OCI-LY1 (cell line): ENCODE measurements around the gene FRMD4A.

Experiments
- H2AFZ ChIP-seq: fragments of 200-600 bp; sonication (generic), shearing (Covaris generic); 2 replicates; pipeline ENCODE4 v1.6.0; 2014; ENCODE audit warnings: antibody characterized with exemption, mild to moderate bottlenecking, low read length
- H3F3A ChIP-seq: fragments of 200-600 bp; sonication (generic), shearing (Covaris generic); 2 replicates; pipeline ENCODE4 v1.6.0; 2014; ENCODE audit warnings: mild to moderate bottlenecking, antibody characterized with exemption, low read length, moderate library complexity; ENCODE audit not compliant: insufficient read depth
- H3K27ac ChIP-seq: fragments of 200-600 bp; sonication (generic); 2 replicates; pipeline ENCODE4 v1.5.1; 2014; ENCODE audit warnings: low read length, mixed run types, mild to moderate bottlenecking, low read depth; ENCODE audit not compliant: poor library complexity, severe bottlenecking
- H3K27me3 ChIP-seq: fragments of 200-600 bp; sonication (generic); 2 replicates; pipeline ENCODE4 v1.6.0; 2014; ENCODE audit warnings: antibody characterized with exemption, mild to moderate bottlenecking, low read length, moderate library complexity; ENCODE audit not compliant: insufficient read depth
- H3K36me3 ChIP-seq: fragments of 200-600 bp; sonication (generic); 2 replicates; pipeline ENCODE4 v1.6.1; 2014; ENCODE audit warnings: mild to moderate bottlenecking, antibody characterized with exemption, low read length, moderate library complexity, mixed read lengths; ENCODE audit not compliant: insufficient read depth
- H3K4me1 ChIP-seq: fragments of 200-600 bp; sonication (generic); 2 replicates; pipeline ENCODE4 v1.5.1; 2014; ENCODE audit warnings: mild to moderate bottlenecking, low read length, moderate library complexity; ENCODE audit not compliant: insufficient read depth, severe bottlenecking
- H3K4me2 ChIP-seq: fragments of 200-600 bp; sonication (generic), shearing (Covaris generic); 2 replicates; pipeline ENCODE4 v1.6.1; 2014; ENCODE audit warnings: low read length
- H3K4me3 ChIP-seq: fragments of 200-600 bp; sonication (generic); 2 replicates; pipeline ENCODE4 v1.5.1; 2014; ENCODE audit warnings: low read length, low read depth, mild to moderate bottlenecking, mixed read lengths; ENCODE audit not compliant: poor library complexity, severe bottlenecking
- H3K79me2 ChIP-seq: fragments of 200-600 bp; shearing (Covaris generic); 2 replicates; pipeline ENCODE4 v1.6.1; 2016; ENCODE audit warnings: mixed run types, low read length, mixed read lengths; ENCODE audit not compliant: insufficient read depth
- H3K9ac ChIP-seq: fragments of 200-600 bp; sonication (generic), shearing (Covaris generic); 2 replicates; pipeline ENCODE4 v1.6.1; 2014; ENCODE audit warnings: mild to moderate bottlenecking, low read length, mixed read lengths
- H3K9me2 ChIP-seq: fragments of 200-600 bp; sonication (generic), shearing (Covaris generic); 2 replicates; pipeline ENCODE4 v1.6.1; 2014; ENCODE audit warnings: low read depth, mild to moderate bottlenecking, low read length, mixed read lengths
- H3K9me3 ChIP-seq: fragments of 200-600 bp; shearing (Covaris generic); 2 replicates; pipeline ENCODE4 v1.6.1; 2014; ENCODE audit warnings: low read length, mixed read lengths
- H4K20me1 ChIP-seq: fragments of 200-600 bp; sonication (generic), shearing (Covaris generic); 2 replicates; pipeline ENCODE4 v1.6.0; 2016; ENCODE audit warnings: mild to moderate bottlenecking, low read length; ENCODE audit not compliant: insufficient read depth
- EZH2 ChIP-seq: fragments of 200-600 bp; sonication (generic), shearing (Covaris generic); IDR thresholded peaks from 2 replicates; pipeline ENCODE4 v1.8.0; 2017; ENCODE audit warnings: borderline replicate concordance, mixed run types, mild to moderate bottlenecking, antibody characterized with exemption, low read length, moderate library complexity, mixed read lengths
- TF ChIP-seq, protein P1 (sequence below): fragments of 200-600 bp; sonication (generic), shearing (Covaris generic); IDR thresholded peaks from 2 replicates; pipeline ENCODE4 v1.5.1; 2017; ENCODE audit warnings: mild to moderate bottlenecking, antibody characterized with exemption, low read length, moderate library complexity, mixed read lengths

Gene FRMD4A

DNA sequence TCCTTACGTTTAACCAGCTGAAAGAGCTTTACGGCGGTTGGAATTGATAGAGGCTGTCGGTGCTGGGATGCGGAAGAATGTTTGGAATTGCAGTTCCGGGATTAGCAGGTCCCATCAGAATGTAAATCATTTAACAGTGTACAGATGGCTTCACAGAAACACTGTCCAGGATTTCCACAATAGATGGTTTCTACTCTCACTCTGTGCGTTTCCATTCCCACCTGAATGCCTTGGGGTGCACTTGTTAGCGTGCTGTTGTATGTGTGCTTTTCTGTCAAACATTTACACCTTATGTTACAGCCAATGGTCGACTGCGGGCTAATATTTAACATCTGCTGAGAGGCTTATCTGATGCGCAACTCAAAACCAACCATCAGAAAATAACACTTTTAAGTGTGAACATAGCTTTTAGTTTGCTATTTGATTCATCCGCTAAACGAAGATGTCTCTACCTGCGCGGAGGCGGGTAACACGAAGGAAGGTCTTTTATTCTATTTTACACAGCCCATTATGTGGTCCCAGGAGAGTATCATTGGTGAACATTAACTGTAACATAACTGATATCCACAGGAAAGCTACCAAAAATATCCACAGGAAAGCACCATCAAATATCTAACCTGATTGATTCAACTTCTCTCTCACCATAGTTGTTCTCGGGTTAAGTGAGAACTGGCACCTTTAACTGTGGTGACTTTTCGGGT is 564.9 kb downstream of the FRMD4A start:
- H3K4me1 ChIP-seq: no peaks in the 10 kb centered on the region
- H3K27ac ChIP-seq: no peak overlapping the region
- H4K20me1 ChIP-seq: no peaks in the 10 kb centered on the region
- H3K4me3 ChIP-seq: no peak overlapping the region
- no peak overlapping the region for H3K4me2 ChIP-seq
- no peaks in the 10 kb centered on the region for H3K36me3 ChIP-seq
- no peaks in the 10 kb centered on the region for H3K9me2 ChIP-seq
- no peaks in the 10 kb centered on the region for H3K27me3 ChIP-seq
- H3K9me3 ChIP-seq: no peaks in the 10 kb centered on the region
- no peaks in the 10 kb centered on the region for H3K79me2 ChIP-seq
- no peaks in the 10 kb centered on the region for H3F3A ChIP-seq
- TF ChIP-seq, protein P1, sequence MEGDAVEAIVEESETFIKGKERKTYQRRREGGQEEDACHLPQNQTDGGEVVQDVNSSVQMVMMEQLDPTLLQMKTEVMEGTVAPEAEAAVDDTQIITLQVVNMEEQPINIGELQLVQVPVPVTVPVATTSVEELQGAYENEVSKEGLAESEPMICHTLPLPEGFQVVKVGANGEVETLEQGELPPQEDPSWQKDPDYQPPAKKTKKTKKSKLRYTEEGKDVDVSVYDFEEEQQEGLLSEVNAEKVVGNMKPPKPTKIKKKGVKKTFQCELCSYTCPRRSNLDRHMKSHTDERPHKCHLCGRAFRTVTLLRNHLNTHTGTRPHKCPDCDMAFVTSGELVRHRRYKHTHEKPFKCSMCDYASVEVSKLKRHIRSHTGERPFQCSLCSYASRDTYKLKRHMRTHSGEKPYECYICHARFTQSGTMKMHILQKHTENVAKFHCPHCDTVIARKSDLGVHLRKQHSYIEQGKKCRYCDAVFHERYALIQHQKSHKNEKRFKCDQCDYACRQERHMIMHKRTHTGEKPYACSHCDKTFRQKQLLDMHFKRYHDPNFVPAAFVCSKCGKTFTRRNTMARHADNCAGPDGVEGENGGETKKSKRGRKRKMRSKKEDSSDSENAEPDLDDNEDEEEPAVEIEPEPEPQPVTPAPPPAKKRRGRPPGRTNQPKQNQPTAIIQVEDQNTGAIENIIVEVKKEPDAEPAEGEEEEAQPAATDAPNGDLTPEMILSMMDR: no peak
- TF ChIP-seq EZH2: no peak
- no peak overlapping the region for H3K9ac ChIP-seq
- no peak overlapping the region for H2AFZ ChIP-seq

DNA sequence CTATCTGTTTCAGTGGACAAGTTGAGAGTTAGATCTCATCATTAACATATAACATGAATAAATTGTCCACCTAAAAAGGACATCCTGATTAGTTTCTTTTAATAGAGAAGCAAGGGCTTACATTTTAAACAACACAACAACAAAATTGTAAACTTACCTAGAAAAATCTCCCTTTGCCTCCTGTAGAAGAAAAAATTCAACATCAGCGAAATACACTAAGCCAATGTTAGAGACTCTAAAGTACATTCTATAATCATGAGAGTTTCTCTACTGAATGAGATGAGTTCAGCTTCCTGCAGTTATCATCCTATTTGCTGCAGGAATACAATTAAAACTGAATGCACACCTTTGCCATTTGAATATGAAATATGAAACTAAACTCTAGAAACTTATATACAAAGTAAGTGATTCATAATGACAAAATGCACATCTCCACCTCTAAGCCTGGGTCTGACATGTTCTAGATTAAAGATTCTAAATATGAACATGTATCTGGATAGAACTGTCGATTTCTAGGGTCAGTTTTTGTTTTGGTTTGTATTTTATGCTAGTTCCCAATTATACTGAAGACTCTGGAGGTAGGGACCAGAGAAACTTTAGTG is 569.1 kb downstream of the FRMD4A start:
- no peak overlapping the region for H3K4me2 ChIP-seq
- H3K9me3 ChIP-seq: no peaks in the 10 kb centered on the region
- no peaks in the 10 kb centered on the region for H3K9me2 ChIP-seq
- no peaks in the 10 kb centered on the region for H3K4me1 ChIP-seq
- H3K27me3 ChIP-seq: no peaks in the 10 kb centered on the region
- no peak for TF ChIP-seq EZH2
- TF ChIP-seq, protein P1: no peak
- no peaks in the 10 kb centered on the region for H3F3A ChIP-seq
- H2AFZ ChIP-seq: no peak overlapping the region
- no peaks in the 10 kb centered on the region for H3K36me3 ChIP-seq
- H4K20me1 ChIP-seq: no peaks in the 10 kb centered on the region
- H3K79me2 ChIP-seq: no peaks in the 10 kb centered on the region
- no peak overlapping the region for H3K27ac ChIP-seq
- no peak overlapping the region for H3K4me3 ChIP-seq
- H3K9ac ChIP-seq: no peak overlapping the region

DNA sequence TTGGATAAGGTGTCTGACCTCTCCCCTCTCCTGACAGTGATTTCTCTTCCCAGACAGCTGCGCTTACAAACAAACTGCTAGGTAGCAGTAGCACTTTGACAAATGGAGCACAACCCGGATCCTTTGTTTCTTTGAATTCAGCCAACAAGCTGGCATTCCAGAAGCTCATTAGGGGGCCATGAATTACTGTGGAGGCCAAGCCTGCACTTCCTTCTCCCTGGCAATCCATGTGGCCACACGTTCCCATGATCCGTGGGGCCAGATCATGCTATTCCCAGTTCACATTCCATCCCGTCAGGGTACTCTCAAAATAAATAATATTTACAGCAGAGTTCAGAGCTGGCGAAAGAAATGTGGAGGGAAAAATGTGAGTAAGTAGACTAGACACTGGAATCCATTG is 571.6 kb downstream of the FRMD4A start:
- Histone ChIP-seq H4K20me1 (no peaks in the 10 kb centered on the region), H3K27me3 (no peaks in the 10 kb centered on the region), H3K9ac (no peak overlapping the region)

More for the DNA sequence above, 571.6 kb downstream of the FRMD4A start:
- Histone ChIP-seq H3K36me3 (no peaks in the 10 kb centered on the region), H3F3A (no peaks in the 10 kb centered on the region), H3K9me3 (no peaks in the 10 kb centered on the region), H3K27ac (no peak overlapping the region), H3K79me2 (no peaks in the 10 kb centered on the region), H2AFZ (no peak overlapping the region), H3K4me1 (no peaks in the 10 kb centered on the region), H3K4me3 (no peak overlapping the region), H3K9me2 (no peaks in the 10 kb centered on the region), H3K4me2 (no peak overlapping the region)
- TF ChIP-seq, protein P1: no peak
- no peak for TF ChIP-seq EZH2
